GM20000 (cell line): ENCODE data around the gene OLIG3.

Experiments used
- DNase-seq: peaks from one replicate; pipeline ENCODE4 v3.0.0; 2012; ENCODE audit warnings: low spot score
- TF ChIP-seq, protein P1 (sequence below): IDR thresholded peaks from 2 replicates; pipeline ENCODE4 v1.5.1; 2012; ENCODE audit warnings: mild to moderate bottlenecking, control low read depth; ENCODE audit errors: extremely low read depth, missing control alignments

Gene OLIG3

DNA sequence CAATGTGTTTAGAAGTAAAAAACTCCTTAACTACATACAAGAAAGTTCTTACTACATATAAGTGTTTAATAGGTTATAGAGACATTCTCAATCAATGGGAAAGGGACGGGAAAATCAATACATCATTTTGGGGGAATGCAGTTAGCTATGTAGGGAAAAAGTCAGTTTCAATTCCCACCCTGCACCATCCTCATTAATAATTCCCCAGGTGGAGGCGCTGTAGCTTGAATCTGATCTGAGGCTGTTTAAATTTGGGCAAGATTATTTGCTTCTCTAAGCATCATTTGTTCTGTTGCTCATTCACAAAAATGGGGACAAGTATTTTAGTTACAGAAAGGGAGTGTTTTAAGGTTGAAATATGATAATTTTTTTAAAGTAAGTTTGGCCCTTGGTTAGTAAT is 19.1 kb downstream of the OLIG3 start:
- TF ChIP-seq, protein P1, sequence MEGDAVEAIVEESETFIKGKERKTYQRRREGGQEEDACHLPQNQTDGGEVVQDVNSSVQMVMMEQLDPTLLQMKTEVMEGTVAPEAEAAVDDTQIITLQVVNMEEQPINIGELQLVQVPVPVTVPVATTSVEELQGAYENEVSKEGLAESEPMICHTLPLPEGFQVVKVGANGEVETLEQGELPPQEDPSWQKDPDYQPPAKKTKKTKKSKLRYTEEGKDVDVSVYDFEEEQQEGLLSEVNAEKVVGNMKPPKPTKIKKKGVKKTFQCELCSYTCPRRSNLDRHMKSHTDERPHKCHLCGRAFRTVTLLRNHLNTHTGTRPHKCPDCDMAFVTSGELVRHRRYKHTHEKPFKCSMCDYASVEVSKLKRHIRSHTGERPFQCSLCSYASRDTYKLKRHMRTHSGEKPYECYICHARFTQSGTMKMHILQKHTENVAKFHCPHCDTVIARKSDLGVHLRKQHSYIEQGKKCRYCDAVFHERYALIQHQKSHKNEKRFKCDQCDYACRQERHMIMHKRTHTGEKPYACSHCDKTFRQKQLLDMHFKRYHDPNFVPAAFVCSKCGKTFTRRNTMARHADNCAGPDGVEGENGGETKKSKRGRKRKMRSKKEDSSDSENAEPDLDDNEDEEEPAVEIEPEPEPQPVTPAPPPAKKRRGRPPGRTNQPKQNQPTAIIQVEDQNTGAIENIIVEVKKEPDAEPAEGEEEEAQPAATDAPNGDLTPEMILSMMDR, result no peak
- DNase-seq, result no peak

GRCh38 chr6:137473598-137473997 is 20.6 kb downstream of the OLIG3 start:
- DNase-seq, result no peak
- TF ChIP-seq, protein P1, result no peak

DNA sequence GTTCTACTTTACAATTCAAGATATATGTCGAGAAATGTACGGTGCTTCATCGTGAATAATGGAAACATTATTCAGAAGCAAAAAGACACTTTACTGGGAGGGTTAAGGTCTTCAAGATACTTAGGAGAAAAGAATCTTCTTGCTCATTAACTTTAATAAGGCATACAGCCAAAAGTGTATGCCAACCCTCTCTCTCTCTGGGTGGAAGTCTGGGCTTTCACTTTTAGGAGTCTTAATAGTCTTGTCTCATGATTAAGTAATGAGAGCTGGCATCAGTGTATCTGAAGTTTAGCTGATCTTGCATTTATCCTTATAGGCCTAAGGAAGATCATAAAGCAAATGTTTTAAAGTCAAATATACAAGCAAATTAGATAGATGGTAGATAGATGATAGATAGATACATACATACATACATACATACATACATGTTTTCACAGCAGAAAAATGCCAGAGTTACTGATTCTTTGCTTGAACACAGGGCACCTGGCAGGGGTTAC is 21.5 kb downstream of the OLIG3 start:
- TF ChIP-seq, protein P1, result no peak
- no peak for DNase-seq

- TF ChIP-seq, protein P1, result no peak
- DNase-seq, result no peak
Observed at GRCh38 chr6:137471986-137472385, 22.2 kb downstream of the OLIG3 start.

GRCh38 chr6:137471497-137471896 is 22.7 kb downstream of the OLIG3 start:
- no peak for DNase-seq
- TF ChIP-seq, protein P1, result no peak

GRCh38 chr6:137467211-137467610 is 27.0 kb downstream of the OLIG3 start:
- no peak for DNase-seq
- TF ChIP-seq, protein P1, result no peak

DNA sequence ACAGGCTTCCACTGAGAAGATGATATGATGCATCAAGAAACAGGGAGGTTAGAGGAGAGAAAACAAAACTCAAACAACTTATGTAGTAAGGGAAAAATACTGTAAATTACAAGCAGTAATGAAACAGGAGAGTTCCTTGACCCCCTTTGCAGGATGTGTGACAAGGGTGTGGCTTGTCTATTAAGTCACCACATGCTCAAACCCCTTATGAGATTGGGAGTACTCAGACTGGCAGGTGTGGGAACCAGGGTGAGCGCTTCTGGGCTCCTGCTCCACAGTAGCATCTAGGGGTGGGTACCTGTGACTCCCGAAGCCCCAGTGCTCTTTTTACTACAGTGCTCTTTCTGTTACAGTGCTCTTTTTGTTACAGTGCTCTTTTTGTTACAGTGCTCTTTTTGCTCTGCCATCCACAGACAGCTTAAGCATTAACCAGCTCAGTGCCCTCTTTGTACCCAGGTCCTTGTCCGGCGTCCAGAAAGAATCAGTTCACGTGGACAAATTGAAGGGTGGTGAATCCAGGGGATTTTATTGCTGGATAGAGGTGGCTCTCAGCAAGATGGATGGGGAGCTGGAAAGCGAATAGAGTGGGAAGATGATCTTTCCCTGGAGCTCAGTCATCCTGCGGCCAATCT is 28.7 kb downstream of the OLIG3 start:
- TF ChIP-seq, protein P1, result no peak
- DNase-seq, result no peak
